Activated CD4-positive, alpha-beta T cell treated with anti-CD3 and anti-CD28 coated beads, Interleukin-2, amount 10 ng/mL, durations not matched to agents 7 days and 5 days (primary cell): Measurements from ENCODE around the gene LEF1. TPM values are rescaled to one million over a fixed set of nuclear protein-coding genes. Genes with fewer than 3 reads are reported as not detected.

Experiments
- CTCF ChIA-PET: fragments of 350-600 bp; sonication (Branson Sonifier 250); formaldehyde crosslinking; loops from one replicate; lab custom pipeline; 2021; ENCODE audit warnings: antibody characterized with exemption; lab: Charles Lee
- POLR2A ChIA-PET: fragments of 350-600 bp; sonication (Branson Sonifier 250); formaldehyde crosslinking; loops from one replicate; lab custom pipeline; 2021; ENCODE audit warnings: antibody characterized with exemption; lab: Charles Lee
- DNase-seq: peaks from one replicate; pipeline ENCODE4 v3.0.0-alpha.2; 2020
- H3K27ac Mint-ChIP-seq: one replicate; pipeline ENCODE4 v1.8.0; 2021; ENCODE audit warnings: mild to moderate bottlenecking, moderate library complexity, mixed read lengths
- H3K27me3 Mint-ChIP-seq: one replicate; pipeline ENCODE4 v1.8.0; 2021; ENCODE audit warnings: mixed read lengths
- H3K36me3 Mint-ChIP-seq: one replicate; pipeline ENCODE4 v1.8.0; 2021; ENCODE audit warnings: low read depth, mixed read lengths
- H3K4me1 Mint-ChIP-seq: one replicate; pipeline ENCODE4 v1.8.0; 2021; ENCODE audit warnings: mixed read lengths
- H3K4me3 Mint-ChIP-seq: one replicate; pipeline ENCODE4 v1.8.0; 2021; ENCODE audit warnings: mild to moderate bottlenecking, moderate library complexity, mixed read lengths
- H3K9me3 Mint-ChIP-seq: one replicate; pipeline ENCODE4 v1.8.0; 2021; ENCODE audit warnings: mixed read lengths
- total RNA-seq, 2 experiments: library from RNA; stranded (reverse); gene quantifications; one replicate each; pipeline ENCODE4 v1.2.3, GENCODE V29; 2021

LEF1 gene
- total RNA-seq, 2 experiments from 2014 or later = 386 to 498 TPM

GRCh38 chr4:108117418-108118182 lies 51.1 kb downstream of the LEF1 start:
- no peaks in the 10 kb centered on the region for H3K9me3 Mint-ChIP-seq
- DNase-seq = no peak
- peaks cover 71% of the 10 kb centered on the region for H3K36me3 Mint-ChIP-seq
- ChIA-PET POLR2A (interaction anchor here (0.6 kb wide), 1 partner anchor 9 kb away, joined by 12 read pairs; no protein-coding TSS in a partner anchor), CTCF (interaction anchor here (0.6 to 4.1 kb wide), 11 partner anchors 10 to 526 kb away, joined by 3 to 17 read pairs (median 3); no protein-coding TSS in a partner anchor)
- H3K27ac Mint-ChIP-seq = peak overlapping the region; percentile 91
- H3K4me1 Mint-ChIP-seq = peaks cover 92% of the 10 kb centered on the region
- H3K27me3 Mint-ChIP-seq = no peaks in the 10 kb centered on the region
- peak overlapping the region; percentile 62 for H3K4me3 Mint-ChIP-seq

GRCh38 chr4:108116423-108117168 lies 52.1 kb downstream of the LEF1 start:
- POLR2A ChIA-PET = interaction anchor here (0.6 kb wide), 1 partner anchor 40 kb away, joined by 5 read pairs; no protein-coding TSS in a partner anchor

DNA sequence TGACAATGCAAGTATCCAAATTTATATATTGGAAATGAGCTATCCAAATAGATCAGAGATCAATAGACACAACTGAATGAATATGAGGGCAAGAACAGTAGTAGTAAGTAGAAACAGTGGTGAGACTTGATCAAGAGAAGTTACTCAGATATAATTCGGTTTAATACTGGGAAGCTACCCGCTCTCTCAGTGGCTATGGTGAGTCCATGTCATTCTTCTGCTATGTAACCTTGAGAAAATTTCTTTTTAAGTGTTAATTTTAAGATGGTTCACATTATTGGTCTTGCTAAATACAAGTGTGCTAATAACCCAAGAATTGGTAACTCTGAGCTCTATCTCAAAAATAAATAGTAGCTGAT lies 53.6 kb downstream of the LEF1 start:
- Mint-ChIP-seq H3K27me3 (no peaks in the 10 kb centered on the region), H3K27ac (peak overlapping the region; percentile 94), H3K4me1 (peaks cover 94% of the 10 kb centered on the region), H3K36me3 (peaks cover 73% of the 10 kb centered on the region), H3K9me3 (no peaks in the 10 kb centered on the region), H3K4me3 (peak overlapping the region; percentile 18)
- DNase-seq = no peak
- CTCF ChIA-PET = interaction anchor here (0.6 to 1.7 kb wide), 7 partner anchors 13 to 535 kb away, joined by 3 to 7 read pairs (median 3); partner anchors contain the start of gene LEF1
- POLR2A ChIA-PET = no interaction called here

More at GRCh38 chr4:108116423-108117168, 52.1 kb downstream of the LEF1 start:
- H3K4me1 Mint-ChIP-seq = peaks cover 93% of the 10 kb centered on the region
- peaks cover 71% of the 10 kb centered on the region for H3K36me3 Mint-ChIP-seq
- CTCF ChIA-PET = interaction anchor here (0.7 to 4.1 kb wide), 10 partner anchors 8 to 86 kb away, joined by 3 to 17 read pairs (median 4); partner anchors contain the start of gene LEF1
- peak overlapping the region; percentile 94 for H3K27ac Mint-ChIP-seq
- no peaks in the 10 kb centered on the region for H3K9me3 Mint-ChIP-seq
- peak overlapping the region; percentile 33 for H3K4me3 Mint-ChIP-seq
- H3K27me3 Mint-ChIP-seq = no peaks in the 10 kb centered on the region
- DNase-seq = peak; percentile 44

DNA sequence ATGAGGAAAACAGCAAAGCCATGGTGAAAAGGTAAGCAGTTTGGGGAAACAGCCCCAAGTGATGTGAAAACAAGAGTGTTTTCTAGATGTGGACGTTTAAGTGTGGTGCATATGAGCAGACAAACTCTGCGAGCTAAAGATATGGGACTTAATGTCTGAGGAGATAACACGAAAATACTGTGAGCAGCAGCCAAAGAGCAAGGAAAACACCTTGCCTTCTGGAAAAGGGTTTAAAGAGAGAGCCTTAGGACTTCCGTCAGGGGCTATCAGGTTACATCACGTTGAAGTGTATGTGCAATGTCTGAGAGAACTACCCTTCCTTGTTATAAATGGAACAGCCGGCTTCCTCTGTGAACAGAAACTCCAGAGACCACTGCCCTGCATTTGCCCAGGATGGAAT lies 54.2 kb downstream of the LEF1 start:
- DNase-seq = no peak
- Mint-ChIP-seq H3K36me3 (peaks cover 77% of the 10 kb centered on the region), H3K4me1 (peaks cover 97% of the 10 kb centered on the region), H3K4me3 (peak overlapping the region; percentile 18), H3K27ac (peak overlapping the region; percentile 94), H3K9me3 (no peaks in the 10 kb centered on the region), H3K27me3 (no peaks in the 10 kb centered on the region)
- ChIA-PET POLR2A (no interaction called here), CTCF (interaction anchor here (1.0 to 1.7 kb wide), 4 partner anchors 21 to 58 kb away, joined by 4 to 7 read pairs (median 4); no protein-coding TSS in a partner anchor)

DNA sequence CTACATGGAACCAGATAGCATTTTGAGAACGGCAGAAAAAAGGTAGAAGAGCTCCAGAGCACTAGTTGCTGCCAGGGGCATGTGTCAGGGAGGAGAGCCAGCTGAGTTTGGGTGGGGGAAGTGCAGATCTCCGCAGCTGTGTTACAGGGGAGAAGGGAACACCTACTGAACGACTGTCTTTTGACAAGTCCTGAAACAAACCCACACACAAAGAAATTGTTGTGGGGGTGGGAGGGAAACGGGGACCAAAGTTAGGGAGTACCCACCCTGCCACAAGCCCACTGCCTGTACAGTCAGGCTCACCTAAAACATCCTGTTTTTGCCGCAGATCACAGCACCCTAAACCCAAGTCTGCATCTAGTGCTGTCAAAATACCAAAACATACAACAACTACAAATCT lies 55.5 kb downstream of the LEF1 start:
- peak overlapping the region; percentile 94 for H3K27ac Mint-ChIP-seq
- peaks cover 77% of the 10 kb centered on the region for H3K36me3 Mint-ChIP-seq
- H3K27me3 Mint-ChIP-seq = no peaks in the 10 kb centered on the region
- ChIA-PET CTCF (interaction anchor here (0.8 to 1.2 kb wide), 6 partner anchors 12 to 59 kb away, joined by 3 to 4 read pairs (median 4); no protein-coding TSS in a partner anchor), POLR2A (no interaction called here)
- peaks cover 96% of the 10 kb centered on the region for H3K4me1 Mint-ChIP-seq
- peak; percentile 81 for DNase-seq
- H3K4me3 Mint-ChIP-seq = peak overlapping the region; percentile 51
- H3K9me3 Mint-ChIP-seq = no peaks in the 10 kb centered on the region

DNA sequence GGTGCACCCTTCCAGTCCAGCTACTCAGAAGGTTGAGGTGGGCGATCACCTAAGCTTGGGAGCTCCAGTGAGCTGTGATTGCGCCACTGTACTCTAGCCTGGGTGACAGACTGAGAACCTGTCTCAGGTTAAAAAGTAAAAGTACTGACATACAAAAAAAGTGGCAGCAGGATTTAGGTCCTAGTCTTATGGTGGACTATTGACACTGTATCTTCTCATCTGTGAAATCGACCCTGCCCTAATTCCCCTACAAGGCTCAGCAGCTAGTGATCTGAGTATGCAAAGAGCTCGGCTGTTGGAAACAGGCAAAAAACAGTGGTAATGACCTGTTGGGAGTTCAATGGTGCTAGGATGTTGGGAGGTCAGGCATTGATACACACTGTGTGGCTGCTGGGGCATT lies 57.0 kb downstream of the LEF1 start:
- Mint-ChIP-seq H3K36me3 (peaks cover 71% of the 10 kb centered on the region), H3K27me3 (no peaks in the 10 kb centered on the region), H3K4me1 (peaks cover 94% of the 10 kb centered on the region), H3K9me3 (no peaks in the 10 kb centered on the region), H3K4me3 (peak overlapping the region; percentile 5), H3K27ac (peak overlapping the region; percentile 94)
- DNase-seq = no peak
- CTCF ChIA-PET = interaction anchor here (0.9 kb wide), 1 partner anchor 17 kb away, joined by 3 read pairs; no protein-coding TSS in a partner anchor
- POLR2A ChIA-PET = no interaction called here

DNA sequence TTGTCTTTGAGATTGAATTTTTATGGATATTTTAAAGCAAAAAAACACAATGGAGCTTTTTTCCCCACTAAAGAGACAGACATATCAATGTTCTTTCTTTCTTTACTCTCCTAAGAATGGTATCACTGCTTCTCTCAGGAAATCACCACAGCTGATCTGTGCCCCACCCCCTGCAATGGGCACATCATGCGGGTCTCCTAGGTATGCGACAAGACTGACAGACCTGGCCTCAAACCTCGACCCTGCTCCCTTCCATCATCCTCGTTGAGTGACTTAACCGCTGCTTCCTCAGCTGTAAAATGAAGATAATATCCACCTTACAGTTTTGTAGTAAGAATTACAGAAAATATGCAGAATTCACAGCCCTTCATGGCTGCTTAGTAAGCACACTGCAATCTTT lies 58.3 kb downstream of the LEF1 start:
- Mint-ChIP-seq H3K4me1 (peaks cover 94% of the 10 kb centered on the region), H3K27ac (peak overlapping the region; percentile 94), H3K27me3 (no peaks in the 10 kb centered on the region), H3K9me3 (no peaks in the 10 kb centered on the region), H3K36me3 (peaks cover 74% of the 10 kb centered on the region), H3K4me3 (peak overlapping the region; percentile 58)
- ChIA-PET POLR2A (no interaction called here), CTCF (interaction anchor here (0.8 to 1.0 kb wide), 2 partner anchors 17 to 26 kb away, joined by 3 read pairs; no protein-coding TSS in a partner anchor)
- no peak for DNase-seq

- no peak for DNase-seq
- peak overlapping the region; percentile 94 for H3K27ac Mint-ChIP-seq
- H3K36me3 Mint-ChIP-seq = peaks cover 71% of the 10 kb centered on the region
- ChIA-PET POLR2A (no interaction called here), CTCF (interaction anchor here (0.8 to 2.3 kb wide), 3 partner anchors 17 to 29 kb away, joined by 3 to 10 read pairs (median 3); no protein-coding TSS in a partner anchor)
- H3K9me3 Mint-ChIP-seq = no peaks in the 10 kb centered on the region
- peak overlapping the region; percentile 58 for H3K4me3 Mint-ChIP-seq
- H3K4me1 Mint-ChIP-seq = peaks cover 92% of the 10 kb centered on the region
- no peaks in the 10 kb centered on the region for H3K27me3 Mint-ChIP-seq
These were observed 58.7 kb downstream of the LEF1 start for GRCh38 chr4:108109997-108110416.

- H3K4me1 Mint-ChIP-seq = peaks cover 90% of the 10 kb centered on the region
- H3K27me3 Mint-ChIP-seq = no peaks in the 10 kb centered on the region
- POLR2A ChIA-PET = no interaction called here
- peaks cover 68% of the 10 kb centered on the region for H3K36me3 Mint-ChIP-seq
- CTCF ChIA-PET = interaction anchor here (0.7 to 2.6 kb wide), 4 partner anchors 9 to 251 kb away, joined by 3 to 17 read pairs (median 9); no protein-coding TSS in a partner anchor
- peak overlapping the region; percentile 61 for H3K4me3 Mint-ChIP-seq
- no peaks in the 10 kb centered on the region for H3K9me3 Mint-ChIP-seq
- H3K27ac Mint-ChIP-seq = peak overlapping the region; percentile 94
- no peak for DNase-seq
These were observed 59.6 kb downstream of the LEF1 start for GRCh38 chr4:108109111-108109510.

- peak; percentile 77 for DNase-seq
- Mint-ChIP-seq H3K27me3 (no peaks in the 10 kb centered on the region), H3K36me3 (peaks cover 80% of the 10 kb centered on the region), H3K4me3 (peak overlapping the region; percentile 61), H3K27ac (peak overlapping the region; percentile 94), H3K4me1 (peaks cover 91% of the 10 kb centered on the region), H3K9me3 (no peaks in the 10 kb centered on the region)
- ChIA-PET POLR2A (interaction anchor here (0.6 to 1.2 kb wide), 4 partner anchors 24 to 59 kb away, joined by 3 to 4 read pairs (median 3); no protein-coding TSS in a partner anchor), CTCF (interaction anchor here (0.7 to 2.6 kb wide), 7 partner anchors 10 to 268 kb away, joined by 4 to 17 read pairs (median 8); no protein-coding TSS in a partner anchor)
These were observed 60.9 kb downstream of the LEF1 start for GRCh38 chr4:108107729-108108382.

DNA sequence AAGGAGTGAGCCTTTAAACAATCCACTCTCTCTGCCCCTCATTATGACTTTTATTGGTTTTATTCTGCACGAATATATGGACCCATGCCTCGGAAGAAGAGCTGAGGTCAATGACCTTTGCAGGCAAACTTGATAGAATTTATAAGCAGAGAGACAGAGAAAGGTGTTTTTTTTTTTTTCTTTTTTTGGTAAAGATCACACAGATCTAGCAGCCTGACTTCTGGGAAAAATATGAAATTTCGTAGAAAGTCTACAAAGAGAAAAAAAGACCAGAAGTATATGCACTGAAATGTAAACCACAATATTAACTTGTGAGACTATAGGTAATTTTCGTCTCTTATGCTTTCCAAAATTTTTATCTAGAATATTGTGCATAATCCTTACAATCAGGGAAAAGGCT lies 61.6 kb downstream of the LEF1 start:
- H3K27ac Mint-ChIP-seq = peak overlapping the region; percentile 94
- peak overlapping the region; percentile 61 for H3K4me3 Mint-ChIP-seq
- no peaks in the 10 kb centered on the region for H3K27me3 Mint-ChIP-seq
- peaks cover 82% of the 10 kb centered on the region for H3K36me3 Mint-ChIP-seq
- H3K9me3 Mint-ChIP-seq = no peaks in the 10 kb centered on the region
- ChIA-PET POLR2A (interaction anchor here (1.2 kb wide), 1 partner anchor 29 kb away, joined by 4 read pairs; no protein-coding TSS in a partner anchor), CTCF (interaction anchor here (0.7 to 2.6 kb wide), 5 partner anchors 11 to 269 kb away, joined by 4 to 17 read pairs (median 8); no protein-coding TSS in a partner anchor)
- peaks cover 91% of the 10 kb centered on the region for H3K4me1 Mint-ChIP-seq
- DNase-seq = no peak
